ENCODE measurements around the gene ATG4A.

GRCh38 chrX:108159028-108159670 lies 67.6 kb downstream of the ATG4A start:
- TF ChIP-seq EZH2 (IDR thresholded peaks at IDR 0.05) (no peak), POLR2AphosphoS5 (IDR thresholded peaks at IDR 0.05; ENCODE audit: borderline replicate concordance, low read depth, low read length) (no peak)

All from SK-N-MC (cell line).